Measurements from ENCODE around the gene RRP15.

The RRP15 gene

DNA sequence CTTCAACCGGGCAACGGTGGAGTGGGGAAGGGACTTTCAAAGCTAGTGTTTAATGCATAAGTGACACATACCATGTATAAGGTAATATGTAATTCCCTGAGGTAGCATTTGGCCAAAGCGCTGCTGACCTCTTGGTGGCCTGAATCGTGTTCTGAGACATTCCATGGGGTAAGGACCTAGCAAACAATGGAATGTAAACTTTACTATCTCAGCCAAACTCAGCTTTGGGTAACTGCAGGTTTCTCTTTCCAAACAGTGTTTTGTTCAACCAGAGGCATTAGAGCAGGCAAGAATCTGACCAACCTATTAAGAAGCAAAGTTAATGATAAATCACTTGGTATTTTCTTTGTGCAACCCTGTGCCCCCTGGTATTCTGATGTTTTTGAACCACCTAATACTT is 82.0 kb downstream of the RRP15 start:
- TF ChIP-seq TAF1 (IDR thresholded peaks at IDR 0.05; ENCODE audit: borderline replicate concordance, insufficient read depth, low read length), result no peak
- TF ChIP-seq, protein P1, sequence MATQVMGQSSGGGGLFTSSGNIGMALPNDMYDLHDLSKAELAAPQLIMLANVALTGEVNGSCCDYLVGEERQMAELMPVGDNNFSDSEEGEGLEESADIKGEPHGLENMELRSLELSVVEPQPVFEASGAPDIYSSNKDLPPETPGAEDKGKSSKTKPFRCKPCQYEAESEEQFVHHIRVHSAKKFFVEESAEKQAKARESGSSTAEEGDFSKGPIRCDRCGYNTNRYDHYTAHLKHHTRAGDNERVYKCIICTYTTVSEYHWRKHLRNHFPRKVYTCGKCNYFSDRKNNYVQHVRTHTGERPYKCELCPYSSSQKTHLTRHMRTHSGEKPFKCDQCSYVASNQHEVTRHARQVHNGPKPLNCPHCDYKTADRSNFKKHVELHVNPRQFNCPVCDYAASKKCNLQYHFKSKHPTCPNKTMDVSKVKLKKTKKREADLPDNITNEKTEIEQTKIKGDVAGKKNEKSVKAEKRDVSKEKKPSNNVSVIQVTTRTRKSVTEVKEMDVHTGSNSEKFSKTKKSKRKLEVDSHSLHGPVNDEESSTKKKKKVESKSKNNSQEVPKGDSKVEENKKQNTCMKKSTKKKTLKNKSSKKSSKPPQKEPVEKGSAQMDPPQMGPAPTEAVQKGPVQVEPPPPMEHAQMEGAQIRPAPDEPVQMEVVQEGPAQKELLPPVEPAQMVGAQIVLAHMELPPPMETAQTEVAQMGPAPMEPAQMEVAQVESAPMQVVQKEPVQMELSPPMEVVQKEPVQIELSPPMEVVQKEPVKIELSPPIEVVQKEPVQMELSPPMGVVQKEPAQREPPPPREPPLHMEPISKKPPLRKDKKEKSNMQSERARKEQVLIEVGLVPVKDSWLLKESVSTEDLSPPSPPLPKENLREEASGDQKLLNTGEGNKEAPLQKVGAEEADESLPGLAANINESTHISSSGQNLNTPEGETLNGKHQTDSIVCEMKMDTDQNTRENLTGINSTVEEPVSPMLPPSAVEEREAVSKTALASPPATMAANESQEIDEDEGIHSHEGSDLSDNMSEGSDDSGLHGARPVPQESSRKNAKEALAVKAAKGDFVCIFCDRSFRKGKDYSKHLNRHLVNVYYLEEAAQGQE (IDR thresholded peaks at IDR 0.05; ENCODE audit: insufficient read depth in 1 of 2, low read depth in 2 of 2, low read length in 2 of 2), result no peak
- TF ChIP-seq SIN3A (IDR thresholded peaks at IDR 0.05; ENCODE audit: borderline replicate concordance, insufficient read depth, low read length), result no peak
- no peak for TF ChIP-seq POLR2AphosphoS5 (IDR thresholded peaks at IDR 0.05; ENCODE audit: low read depth, low read length)
- no peak for TF ChIP-seq FOXP2 (optimal IDR thresholded peaks at IDR 0.05; ENCODE audit: borderline replicate concordance, extremely low read depth, extremely low read length, insufficient read depth)

DNA sequence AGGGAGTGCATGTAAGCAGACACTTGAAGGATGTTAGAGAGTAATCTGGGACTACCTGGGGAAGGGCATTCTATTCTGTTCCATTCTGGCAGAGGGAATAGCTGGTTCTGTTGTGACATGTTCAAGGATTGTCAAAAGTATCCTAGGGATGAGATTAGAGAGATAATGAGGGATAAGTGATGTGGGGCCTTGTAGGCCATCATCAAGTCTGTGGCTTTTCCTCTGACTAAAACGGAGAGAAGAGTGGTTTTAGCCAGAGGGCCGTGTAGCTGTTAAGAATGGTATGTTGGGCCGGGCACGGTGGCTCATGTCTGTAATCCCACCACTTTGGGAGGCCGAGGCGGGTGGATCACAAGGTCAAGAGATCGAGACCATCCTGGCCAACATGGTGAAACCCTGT is 83.6 kb downstream of the RRP15 start:
- TF ChIP-seq FOXP2 (optimal IDR thresholded peaks at IDR 0.05; ENCODE audit: borderline replicate concordance, extremely low read depth, extremely low read length, insufficient read depth) (no peak), TAF1 (IDR thresholded peaks at IDR 0.05; ENCODE audit: borderline replicate concordance, insufficient read depth, low read length) (no peak), SIN3A (IDR thresholded peaks at IDR 0.05; ENCODE audit: borderline replicate concordance, insufficient read depth, low read length) (no peak), POLR2AphosphoS5 (IDR thresholded peaks at IDR 0.05; ENCODE audit: low read depth, low read length) (no peak)
- TF ChIP-seq, protein P1 (IDR thresholded peaks at IDR 0.05; ENCODE audit: insufficient read depth in 1 of 2, low read depth in 2 of 2, low read length in 2 of 2), result no peak

DNA sequence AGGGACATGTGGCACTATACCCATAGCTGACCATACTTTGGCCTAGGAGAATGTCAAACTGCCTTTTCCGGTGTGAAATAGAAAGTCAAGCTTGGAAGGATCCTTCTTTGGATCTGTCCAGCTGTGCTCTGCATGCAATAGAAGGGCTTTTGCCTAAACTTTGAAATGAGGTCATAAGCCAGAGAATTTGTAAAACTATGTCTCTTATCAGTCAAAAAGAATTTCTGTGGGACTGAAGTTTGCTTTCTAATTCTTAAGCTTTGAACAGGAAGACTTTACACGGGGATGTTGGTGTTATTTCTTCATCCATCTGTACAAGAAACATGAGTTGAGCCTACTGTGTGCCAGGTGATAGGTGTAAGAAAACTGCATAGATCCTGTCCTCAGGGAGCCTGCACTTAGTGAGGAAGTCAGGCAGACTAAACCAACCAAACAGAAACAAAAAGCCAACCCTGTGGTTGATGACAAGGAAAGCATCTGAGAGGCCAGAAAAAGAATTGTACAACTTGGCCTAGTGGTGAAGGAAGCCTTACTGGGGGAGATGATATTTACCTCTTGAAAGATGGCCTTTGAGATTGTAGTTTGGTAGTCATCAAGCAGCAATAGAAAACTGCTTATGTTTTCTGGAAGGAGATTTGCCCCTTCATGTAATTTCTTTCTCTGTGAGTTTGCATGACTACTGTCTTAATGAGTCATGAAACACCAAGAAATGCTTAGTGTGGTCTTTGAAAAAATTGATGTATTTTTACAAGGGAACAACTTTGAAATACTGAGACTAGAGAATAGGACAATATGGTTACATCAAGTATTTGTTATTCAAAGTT is 84.8 kb downstream of the RRP15 start:
- TF ChIP-seq POLR2AphosphoS5 (IDR thresholded peaks at IDR 0.05; ENCODE audit: low read depth, low read length) (no peak), SIN3A (IDR thresholded peaks at IDR 0.05; ENCODE audit: borderline replicate concordance, insufficient read depth, low read length) (no peak), TAF1 (IDR thresholded peaks at IDR 0.05; ENCODE audit: borderline replicate concordance, insufficient read depth, low read length) (no peak), FOXP2 (optimal IDR thresholded peaks at IDR 0.05; ENCODE audit: borderline replicate concordance, extremely low read depth, extremely low read length, insufficient read depth) (no peak)
- TF ChIP-seq, protein P1 (IDR thresholded peaks at IDR 0.05; ENCODE audit: insufficient read depth in 1 of 2, low read depth in 2 of 2, low read length in 2 of 2), result no peak

DNA sequence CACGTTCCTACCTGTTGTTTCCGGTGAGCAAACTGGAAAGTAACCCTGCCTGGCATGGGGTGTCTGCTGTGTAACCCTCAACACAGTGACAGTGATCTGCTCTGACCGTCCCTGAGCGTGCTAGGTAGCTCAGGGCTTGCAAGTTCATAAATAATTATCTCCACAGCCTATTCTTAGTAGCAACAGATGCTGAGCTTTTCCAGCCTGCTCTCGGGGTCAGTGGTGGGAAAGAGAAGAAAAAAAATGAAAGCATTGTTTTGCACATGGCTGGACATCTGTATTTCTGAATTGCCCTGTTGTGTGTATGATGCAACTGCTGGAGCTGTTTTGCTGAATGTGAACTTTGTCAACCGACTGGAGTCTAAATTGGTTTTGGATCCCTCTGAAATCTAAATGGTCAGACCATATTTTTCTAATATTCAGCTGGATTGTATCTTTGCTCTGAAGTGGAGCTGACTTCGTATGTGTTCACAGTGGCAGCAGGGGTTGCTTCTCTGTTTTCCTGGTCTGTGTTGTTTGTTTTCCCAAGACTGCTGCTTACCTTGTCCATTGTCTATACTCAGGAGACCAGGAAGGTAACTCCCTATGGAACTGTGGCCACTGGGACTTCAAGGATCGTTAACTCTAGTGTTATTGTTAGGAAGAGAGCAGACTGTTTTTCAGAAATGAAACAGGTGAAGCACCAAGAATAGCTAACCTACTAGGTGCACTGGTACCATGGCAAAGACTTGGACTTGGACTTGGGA is 87.0 kb downstream of the RRP15 start:
- TF ChIP-seq TAF1 (IDR thresholded peaks at IDR 0.05; ENCODE audit: borderline replicate concordance, insufficient read depth, low read length) (no peak), POLR2AphosphoS5 (IDR thresholded peaks at IDR 0.05; ENCODE audit: low read depth, low read length) (no peak), FOXP2 (optimal IDR thresholded peaks at IDR 0.05; ENCODE audit: borderline replicate concordance, extremely low read depth, extremely low read length, insufficient read depth) (no peak), SIN3A (IDR thresholded peaks at IDR 0.05; ENCODE audit: borderline replicate concordance, insufficient read depth, low read length) (no peak)
- TF ChIP-seq, protein P1 (IDR thresholded peaks at IDR 0.05; ENCODE audit: insufficient read depth in 1 of 2, low read depth in 2 of 2, low read length in 2 of 2), result no peak

All from PFSK-1 (cell line).